ENCODE data around the gene COX6B2.

Gene COX6B2

DNA sequence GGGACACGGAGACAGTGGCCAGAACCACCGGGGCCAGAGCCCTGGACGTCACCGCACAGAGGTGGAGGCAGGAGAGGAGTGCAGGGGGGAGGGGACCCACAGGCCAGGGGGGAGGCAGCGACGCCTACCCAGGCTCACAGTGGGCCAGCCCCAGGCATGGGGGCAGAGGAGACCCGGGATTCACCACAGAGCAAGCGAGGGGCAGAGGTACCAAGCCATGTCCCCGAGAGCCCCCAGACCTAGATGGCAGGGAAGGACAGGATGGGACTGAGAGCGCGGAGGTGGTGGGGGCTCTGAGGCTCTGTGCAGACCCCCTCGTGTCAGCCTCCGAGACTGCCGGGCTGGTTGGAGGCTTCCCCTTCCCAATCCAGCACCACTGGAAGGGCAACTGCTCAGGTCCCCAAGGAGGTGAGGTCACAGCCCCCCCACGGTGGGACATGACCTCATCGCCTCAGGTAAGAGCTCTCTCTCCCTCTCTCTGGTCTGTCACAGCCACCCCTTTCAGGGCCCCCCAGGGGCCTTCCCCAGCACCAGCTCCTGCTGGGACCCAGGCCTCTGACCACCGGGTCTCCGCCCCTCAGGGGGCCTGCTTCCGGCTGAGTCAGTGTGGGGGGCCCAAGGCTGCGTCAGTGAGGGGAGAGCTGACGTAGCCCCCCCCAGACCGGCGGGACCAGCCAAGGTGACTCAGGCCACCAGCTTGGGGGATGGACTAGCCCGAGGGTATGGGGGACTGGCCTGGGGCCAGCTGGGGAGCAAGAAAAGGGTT lies 18.0 kb upstream of the COX6B2 start:
- no peak overlapping the region for H3K4me3 ChIP-seq (ENCODE audit: low read depth in 1 of 5, low read length in 5 of 5)
- H3K9ac ChIP-seq (ENCODE audit: low read length in 5 of 5), result no peak overlapping the region
- H3K27me3 ChIP-seq (ENCODE audit: control insufficient read depth in 5 of 5, insufficient read depth in 4 of 5, low read length in 5 of 5), result peaks cover 53 to 80% (median 57%) of the 10 kb centered on the region in 5 donors
- H3K9me3 ChIP-seq (ENCODE audit: control insufficient read depth in 5 of 5, low read length in 5 of 5), result no peaks in the 10 kb centered on the region
- no peaks in the 10 kb centered on the region for H3K36me3 ChIP-seq (ENCODE audit: control insufficient read depth in 5 of 5, insufficient read depth in 5 of 5, low read length in 5 of 5)
- no peak overlapping the region for H3K27ac ChIP-seq (ENCODE audit: low read depth, low read length)
- peaks cover 0 to 18% (median 10%) of the 10 kb centered on the region in 5 donors for H3K4me1 ChIP-seq (ENCODE audit: control insufficient read depth in 5 of 5, insufficient read depth in 5 of 5, low read length in 5 of 5)

DNA sequence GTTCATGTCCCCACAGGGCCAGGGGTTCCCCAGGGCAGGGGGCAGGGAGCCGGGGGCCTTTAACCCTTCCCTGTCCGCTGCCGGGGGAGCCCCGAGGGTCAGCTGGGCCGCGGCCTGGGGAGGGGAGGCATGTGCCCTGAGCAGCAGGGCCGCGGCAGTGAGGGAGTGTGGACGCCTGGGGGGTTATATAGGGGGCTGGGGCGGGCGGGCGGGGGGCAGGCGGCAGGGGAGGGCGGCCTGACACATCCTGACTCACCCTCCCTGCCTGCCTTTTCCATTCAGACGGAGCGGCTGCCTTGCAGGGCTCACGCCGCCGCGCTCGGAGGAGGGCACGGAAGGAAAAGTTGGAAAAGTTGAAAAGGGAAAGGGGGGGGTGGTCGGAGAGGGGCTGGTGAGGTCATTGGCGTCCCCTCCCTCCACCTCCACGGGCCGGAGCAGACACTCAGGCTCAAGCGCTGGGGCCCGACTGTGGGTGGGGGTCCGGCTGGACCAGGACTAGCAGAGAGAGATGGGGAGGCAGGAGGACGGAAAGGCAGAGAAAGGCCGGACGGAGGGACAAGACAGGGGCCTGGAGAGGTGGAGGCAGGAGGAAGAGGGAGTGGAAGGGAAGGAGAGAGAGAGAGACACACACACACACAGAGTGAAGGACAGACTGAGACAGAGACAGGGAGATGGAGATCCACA lies 15.9 kb upstream of the COX6B2 start, which contains the start of gene IL11:
IL11 (minus strand) TSS at position 159 of the 684 bp plus-strand sequence; CDS start at position 6, 153 bp downstream.
- Histone ChIP-seq H3K27ac (ENCODE audit: low read depth, low read length) (no peak within 1 kb of the TSS), H3K9ac (ENCODE audit: low read length in 5 of 5) (no peak within 1 kb of the TSS), H3K4me1 (ENCODE audit: control insufficient read depth in 5 of 5, insufficient read depth in 5 of 5, low read length in 5 of 5) (peaks cover 0 to 17% (median 10%) of the 10 kb centered on the region in 5 donors), H3K27me3 (ENCODE audit: control insufficient read depth in 5 of 5, insufficient read depth in 4 of 5, low read length in 5 of 5) (peaks cover 39 to 68% (median 44%) of the 10 kb centered on the region in 5 donors), H3K9me3 (ENCODE audit: control insufficient read depth in 5 of 5, low read length in 5 of 5) (no peaks in the 10 kb centered on the region), H3K36me3 (ENCODE audit: control insufficient read depth in 5 of 5, insufficient read depth in 5 of 5, low read length in 5 of 5) (no peaks in the 10 kb centered on the region), H3K4me3 (ENCODE audit: low read depth in 1 of 5, low read length in 5 of 5) (peak within 1 kb of the TSS in 2 of 5 donors; percentile 13 to 40)

DNA sequence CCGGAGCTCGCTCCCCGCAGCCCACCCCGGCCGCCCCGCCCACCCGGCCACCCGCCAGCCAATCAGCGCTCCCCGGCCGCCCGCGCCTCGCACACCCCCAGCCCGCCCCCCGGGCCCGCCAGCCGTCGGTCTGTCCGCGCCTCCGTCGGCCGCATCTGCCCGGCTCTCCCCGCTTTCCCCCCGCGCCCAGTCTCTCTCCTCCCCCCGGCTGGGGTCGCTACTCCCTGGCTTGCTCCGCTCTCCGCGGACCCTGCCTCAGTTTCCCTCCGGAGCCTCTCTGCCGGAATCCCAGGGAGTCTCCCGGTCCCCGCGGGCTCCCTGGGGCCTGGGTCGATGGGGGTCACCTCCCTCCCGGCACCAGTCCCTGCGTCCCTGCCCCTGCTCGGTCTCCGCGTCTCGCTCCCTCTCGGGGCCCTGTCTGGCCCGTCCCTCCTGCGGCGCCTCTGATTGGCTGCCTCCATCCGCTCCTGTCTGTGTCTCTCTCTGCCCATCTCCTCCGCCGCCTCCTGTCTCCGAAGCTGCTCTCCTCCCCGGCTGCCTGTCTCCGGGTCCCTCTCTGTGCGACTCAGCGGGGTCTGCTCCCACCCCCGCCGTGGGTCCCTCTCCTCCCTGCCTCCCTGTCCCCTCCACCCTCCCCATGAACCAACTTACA lies 15.3 kb upstream of the COX6B2 start:
- H3K4me3 ChIP-seq (ENCODE audit: low read depth in 1 of 5, low read length in 5 of 5), result peak overlapping the region in 2 of 5 donors; percentile 13 to 40
- H3K9ac ChIP-seq (ENCODE audit: low read length in 5 of 5), result no peak overlapping the region
- no peaks in the 10 kb centered on the region for H3K9me3 ChIP-seq (ENCODE audit: control insufficient read depth in 5 of 5, low read length in 5 of 5)
- peaks cover 36 to 64% (median 42%) of the 10 kb centered on the region in 5 donors for H3K27me3 ChIP-seq (ENCODE audit: control insufficient read depth in 5 of 5, insufficient read depth in 4 of 5, low read length in 5 of 5)
- H3K36me3 ChIP-seq (ENCODE audit: control insufficient read depth in 5 of 5, insufficient read depth in 5 of 5, low read length in 5 of 5), result no peaks in the 10 kb centered on the region
- no peak overlapping the region for H3K27ac ChIP-seq (ENCODE audit: low read depth, low read length)
- peaks cover 0 to 17% (median 10%) of the 10 kb centered on the region in 5 donors for H3K4me1 ChIP-seq (ENCODE audit: control insufficient read depth in 5 of 5, insufficient read depth in 5 of 5, low read length in 5 of 5)

DNA sequence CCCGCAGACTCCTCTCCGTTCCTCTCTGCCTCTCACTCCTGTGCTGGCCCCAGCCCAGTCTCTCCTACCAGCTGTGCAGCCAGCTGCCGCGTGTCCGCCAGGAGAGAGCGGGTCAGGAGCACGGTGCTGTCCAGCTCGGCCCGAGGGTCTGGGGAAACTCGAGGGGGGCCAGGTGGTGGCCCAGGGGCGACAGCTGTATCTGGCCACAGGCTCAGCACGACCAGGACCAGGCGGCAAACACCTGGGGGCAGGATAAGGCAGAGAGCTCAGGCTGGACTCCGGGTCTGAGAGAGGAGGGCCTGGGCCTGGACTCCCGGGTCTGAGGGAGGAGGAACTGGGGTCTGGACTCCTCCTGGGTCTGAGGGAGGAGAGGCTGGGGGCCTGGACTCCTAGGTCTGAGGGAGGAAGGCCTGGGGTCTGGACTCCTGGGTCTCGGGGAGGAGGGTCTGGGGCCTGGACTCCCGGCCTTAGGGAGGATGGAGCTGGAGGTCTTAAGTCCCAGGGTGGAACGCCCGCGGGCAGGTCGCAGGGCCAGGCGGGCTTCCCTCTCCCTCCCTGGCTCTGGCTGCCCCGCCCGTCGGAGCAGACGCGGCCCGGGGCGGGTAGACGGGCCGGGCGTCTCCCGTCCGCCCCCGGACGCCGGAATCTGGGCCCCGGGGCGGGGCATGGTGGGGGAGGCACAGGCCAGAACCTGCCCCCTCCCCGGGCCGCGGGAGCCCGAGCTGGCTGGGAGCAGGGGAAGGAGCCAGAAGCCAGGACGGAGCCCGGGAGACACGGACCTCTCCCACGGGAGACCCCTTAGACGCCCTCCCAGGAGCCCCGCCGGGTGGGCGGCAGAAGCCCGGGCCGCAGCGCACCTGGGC lies 14.4 kb upstream of the COX6B2 start:
- no peaks in the 10 kb centered on the region for H3K9me3 ChIP-seq (ENCODE audit: control insufficient read depth in 5 of 5, low read length in 5 of 5)
- H3K27ac ChIP-seq (ENCODE audit: low read depth, low read length), result no peak overlapping the region
- H3K4me3 ChIP-seq (ENCODE audit: low read depth in 1 of 5, low read length in 5 of 5), result peak overlapping the region in 1 of 5 donors; percentile 3
- H3K27me3 ChIP-seq (ENCODE audit: control insufficient read depth in 5 of 5, insufficient read depth in 4 of 5, low read length in 5 of 5), result peaks cover 33 to 58% (median 41%) of the 10 kb centered on the region in 5 donors
- H3K4me1 ChIP-seq (ENCODE audit: control insufficient read depth in 5 of 5, insufficient read depth in 5 of 5, low read length in 5 of 5), result peaks cover 0 to 14% (median 8%) of the 10 kb centered on the region in 5 donors
- peak overlapping the region in 1 of 5 donors; percentile 20 for H3K9ac ChIP-seq (ENCODE audit: low read length in 5 of 5)
- no peaks in the 10 kb centered on the region for H3K36me3 ChIP-seq (ENCODE audit: control insufficient read depth in 5 of 5, insufficient read depth in 5 of 5, low read length in 5 of 5)

DNA sequence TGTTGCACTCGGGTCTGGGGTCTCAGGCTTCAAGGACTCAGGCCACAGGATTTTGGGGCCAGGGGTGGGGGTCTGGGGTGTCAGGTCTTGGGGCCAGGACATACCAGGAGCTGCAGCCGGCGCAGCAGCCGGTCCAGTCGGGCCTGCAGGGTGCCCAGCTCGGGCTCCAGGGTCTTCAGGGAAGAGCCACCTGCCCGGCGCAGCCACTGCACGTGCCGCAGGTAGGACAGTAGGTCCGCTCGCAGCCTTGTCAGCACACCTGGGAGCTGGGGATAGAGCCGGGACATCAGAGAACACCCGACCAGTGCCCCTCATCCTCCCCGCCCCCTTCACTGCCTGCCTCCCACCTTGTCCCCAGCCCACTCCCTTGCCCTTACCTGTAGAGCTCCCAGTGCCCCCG lies 13.6 kb upstream of the COX6B2 start:
- Histone ChIP-seq H3K9ac (ENCODE audit: low read length in 5 of 5) (no peak overlapping the region), H3K27me3 (ENCODE audit: control insufficient read depth in 5 of 5, insufficient read depth in 4 of 5, low read length in 5 of 5) (peaks cover 32 to 51% (median 36%) of the 10 kb centered on the region in 5 donors), H3K4me1 (ENCODE audit: control insufficient read depth in 5 of 5, insufficient read depth in 5 of 5, low read length in 5 of 5) (peaks cover 0 to 12% (median 8%) of the 10 kb centered on the region in 5 donors)

DNA sequence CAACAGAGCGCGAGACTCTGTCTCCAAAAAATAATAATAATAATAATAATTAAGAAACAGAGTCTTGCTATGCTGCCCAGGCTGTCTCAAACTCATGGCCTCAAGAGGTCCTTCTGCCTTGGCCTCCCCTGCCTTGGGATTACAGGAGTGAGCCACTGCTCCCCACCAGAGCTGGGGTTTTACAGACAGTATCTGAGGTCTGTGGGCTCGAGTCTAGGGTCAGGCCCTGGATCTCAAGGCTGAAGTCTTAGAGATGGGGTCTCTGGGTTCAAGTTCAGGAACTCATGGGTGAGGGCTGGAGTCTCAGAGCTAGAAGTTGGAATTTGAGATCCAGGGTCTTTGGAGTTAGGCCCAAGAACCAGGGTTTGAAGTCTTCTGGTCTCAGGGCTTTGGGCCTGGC lies 12.3 kb upstream of the COX6B2 start:
- H3K4me3 ChIP-seq (ENCODE audit: low read depth in 1 of 5, low read length in 5 of 5), result no peak overlapping the region
- H3K4me1 ChIP-seq (ENCODE audit: control insufficient read depth in 5 of 5, insufficient read depth in 5 of 5, low read length in 5 of 5), result peaks cover 0 to 12% (median 8%) of the 10 kb centered on the region in 5 donors
- H3K27me3 ChIP-seq (ENCODE audit: control insufficient read depth in 5 of 5, insufficient read depth in 4 of 5, low read length in 5 of 5), result peaks cover 21 to 40% (median 27%) of the 10 kb centered on the region in 5 donors
- no peaks in the 10 kb centered on the region for H3K9me3 ChIP-seq (ENCODE audit: control insufficient read depth in 5 of 5, low read length in 5 of 5)
- H3K9ac ChIP-seq (ENCODE audit: low read length in 5 of 5), result no peak overlapping the region
- H3K36me3 ChIP-seq (ENCODE audit: control insufficient read depth in 5 of 5, insufficient read depth in 5 of 5, low read length in 5 of 5), result no peaks in the 10 kb centered on the region
- H3K27ac ChIP-seq (ENCODE audit: low read depth, low read length), result no peak overlapping the region

More for the DNA sequence above, 13.6 kb upstream of the COX6B2 start:
- no peak overlapping the region for H3K4me3 ChIP-seq (ENCODE audit: low read depth in 1 of 5, low read length in 5 of 5)
- H3K9me3 ChIP-seq (ENCODE audit: control insufficient read depth in 5 of 5, low read length in 5 of 5), result no peaks in the 10 kb centered on the region
- no peaks in the 10 kb centered on the region for H3K36me3 ChIP-seq (ENCODE audit: control insufficient read depth in 5 of 5, insufficient read depth in 5 of 5, low read length in 5 of 5)
- no peak overlapping the region for H3K27ac ChIP-seq (ENCODE audit: low read depth, low read length)

DNA sequence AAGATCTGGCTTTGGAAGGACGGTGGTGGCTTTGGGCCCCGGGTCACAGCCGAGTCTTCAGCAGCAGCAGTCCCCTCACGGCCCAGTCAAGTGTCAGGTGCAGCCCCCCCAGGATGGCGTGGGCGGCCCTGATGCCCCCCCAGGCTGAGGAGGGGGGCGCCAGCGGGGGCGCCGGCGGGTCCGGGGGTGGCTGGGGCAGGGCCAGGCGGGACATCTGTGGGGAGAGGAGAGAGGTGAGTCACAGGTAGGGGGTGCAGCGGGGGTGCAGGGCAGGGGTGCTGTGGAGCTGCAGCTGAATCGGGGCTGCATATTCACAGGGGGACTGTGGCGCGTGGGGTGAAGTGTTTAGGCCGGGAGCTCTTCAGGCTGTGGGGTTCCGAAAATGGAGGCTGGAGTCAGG lies 11.4 kb upstream of the COX6B2 start:
- H3K27me3 ChIP-seq (ENCODE audit: control insufficient read depth in 5 of 5, insufficient read depth in 4 of 5, low read length in 5 of 5), result peaks cover 20 to 35% (median 25%) of the 10 kb centered on the region in 5 donors
- H3K36me3 ChIP-seq (ENCODE audit: control insufficient read depth in 5 of 5, insufficient read depth in 5 of 5, low read length in 5 of 5), result no peaks in the 10 kb centered on the region
- no peak overlapping the region for H3K9ac ChIP-seq (ENCODE audit: low read length in 5 of 5)
- peaks cover 0 to 12% (median 8%) of the 10 kb centered on the region in 5 donors for H3K4me1 ChIP-seq (ENCODE audit: control insufficient read depth in 5 of 5, insufficient read depth in 5 of 5, low read length in 5 of 5)
- H3K27ac ChIP-seq (ENCODE audit: low read depth, low read length), result no peak overlapping the region
- no peak overlapping the region for H3K4me3 ChIP-seq (ENCODE audit: low read depth in 1 of 5, low read length in 5 of 5)
- no peaks in the 10 kb centered on the region for H3K9me3 ChIP-seq (ENCODE audit: control insufficient read depth in 5 of 5, low read length in 5 of 5)

DNA sequence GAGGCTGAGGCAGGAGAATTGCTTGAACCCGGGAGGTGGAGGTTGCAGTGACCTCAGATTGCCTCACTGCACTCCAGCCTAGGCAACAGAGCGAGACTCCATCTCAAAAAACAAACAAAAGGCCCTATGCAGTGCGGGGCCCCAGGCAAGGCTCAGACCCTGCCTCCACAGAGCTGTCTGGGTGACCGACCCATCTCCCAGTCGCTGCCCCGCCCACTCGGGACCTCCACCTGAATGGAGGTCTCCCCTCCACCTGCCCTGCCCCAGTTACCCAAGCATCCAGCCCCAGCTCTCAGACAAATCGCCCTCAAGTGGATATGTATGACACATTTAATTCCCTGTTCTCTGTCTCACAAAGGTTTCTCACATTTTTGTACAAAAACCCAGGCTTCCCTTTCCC lies 10.7 kb upstream of the COX6B2 start:
- H3K9ac ChIP-seq (ENCODE audit: low read length in 5 of 5), result no peak overlapping the region
- no peaks in the 10 kb centered on the region for H3K36me3 ChIP-seq (ENCODE audit: control insufficient read depth in 5 of 5, insufficient read depth in 5 of 5, low read length in 5 of 5)
- H3K9me3 ChIP-seq (ENCODE audit: control insufficient read depth in 5 of 5, low read length in 5 of 5), result no peaks in the 10 kb centered on the region
- H3K4me1 ChIP-seq (ENCODE audit: control insufficient read depth in 5 of 5, insufficient read depth in 5 of 5, low read length in 5 of 5), result peaks cover 0 to 12% (median 8%) of the 10 kb centered on the region in 5 donors
- H3K27me3 ChIP-seq (ENCODE audit: control insufficient read depth in 5 of 5, insufficient read depth in 4 of 5, low read length in 5 of 5), result peaks cover 16 to 30% (median 20%) of the 10 kb centered on the region in 5 donors
- H3K27ac ChIP-seq (ENCODE audit: low read depth, low read length), result no peak overlapping the region
- H3K4me3 ChIP-seq (ENCODE audit: low read depth in 1 of 5, low read length in 5 of 5), result no peak overlapping the region

DNA sequence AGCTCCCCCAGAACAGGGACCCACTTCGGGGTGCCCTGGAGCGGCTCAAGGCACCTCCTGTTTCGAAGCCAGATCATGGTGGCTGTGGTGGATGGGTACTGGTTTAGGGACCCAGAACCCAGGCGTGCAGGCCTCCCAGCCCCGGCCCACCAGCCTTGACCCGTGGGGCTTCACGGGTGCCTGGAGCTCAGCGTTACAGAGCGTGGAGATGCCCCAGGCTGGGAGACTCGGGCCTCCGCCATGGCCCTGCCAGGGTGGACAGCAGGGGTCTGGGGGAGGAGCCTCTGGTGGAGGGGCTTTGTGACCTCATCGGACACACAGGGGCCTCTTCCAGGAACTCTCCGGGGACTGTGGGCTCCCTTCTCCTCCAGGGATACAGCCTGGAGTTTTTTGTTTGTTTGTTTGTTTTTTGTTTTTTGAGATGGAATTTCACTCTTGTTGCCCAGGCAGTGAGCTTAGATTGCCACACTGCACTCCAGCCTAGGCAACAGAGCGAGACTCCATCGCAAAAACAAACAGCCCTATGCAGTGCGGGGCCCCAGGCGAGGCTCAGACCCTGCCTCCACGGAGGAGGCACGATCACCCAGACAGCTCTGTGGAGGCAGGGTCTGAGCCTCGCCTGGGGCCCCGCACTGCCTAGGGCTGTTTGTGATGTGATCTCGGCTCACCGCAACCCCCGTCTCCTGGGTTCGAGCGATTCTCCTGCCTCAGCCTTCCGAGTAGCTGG lies 8.6 kb upstream of the COX6B2 start, which contains the start of gene GARIN5B:
GARIN5B (minus strand) TSS at position 271 of the 727 bp plus-strand sequence; CDS start at position 77, 194 bp downstream.
- Histone ChIP-seq H3K36me3 (ENCODE audit: control insufficient read depth in 5 of 5, insufficient read depth in 5 of 5, low read length in 5 of 5) (no peaks in the 10 kb centered on the region), H3K27me3 (ENCODE audit: control insufficient read depth in 5 of 5, insufficient read depth in 4 of 5, low read length in 5 of 5) (peaks cover 3 to 13% (median 5%) of the 10 kb centered on the region in 5 donors), H3K9me3 (ENCODE audit: control insufficient read depth in 5 of 5, low read length in 5 of 5) (no peaks in the 10 kb centered on the region)

More for the DNA sequence above, 8.6 kb upstream of the COX6B2 start, which contains the start of gene GARIN5B:
- Histone ChIP-seq H3K4me1 (ENCODE audit: control insufficient read depth in 5 of 5, insufficient read depth in 5 of 5, low read length in 5 of 5) (no peaks in the 10 kb centered on the region), H3K4me3 (ENCODE audit: low read depth in 1 of 5, low read length in 5 of 5) (no peak within 1 kb of the TSS), H3K9ac (ENCODE audit: low read length in 5 of 5) (no peak within 1 kb of the TSS), H3K27ac (ENCODE audit: low read depth, low read length) (no peak within 1 kb of the TSS)

All from subcutaneous abdominal adipose tissue (tissue), 5 donors.